Left ventricle myocardium superior (tissue), 1 donor: Measurements from ENCODE around the gene TBCB. TPM values are rescaled to one million over a fixed set of nuclear protein-coding genes. Genes with fewer than 3 reads are reported as not detected.
"Not testable (repeated sequence)": the region's sequence is repeated elsewhere in the genome, so short reads cannot be mapped to it uniquely, and the experiment has no call there.

ENCODE experiments used
- ATAC-seq: fragments of 200-7000 bp; cut with Tn5 transposase; one replicate; pipeline ENCODE4 v1.9.1; 2020; ENCODE audit warnings: mild to moderate bottlenecking, moderate library complexity
- DNase-seq: peaks from one replicate; pipeline ENCODE4 v3.0.0-alpha.2; 2020
- intact Hi-C: fragments of 100-400 bp; cut with micrococcal nuclease; formaldehyde crosslinking; loops from one replicate; pipeline ENCODE4 v1.11.0; 2022
- long read RNA-seq: library from polyadenylated mRNA; unstranded; transcript quantifications from one replicate; pipeline ENCODE4 v2.0.0, GENCODE V29; 2021
- total RNA-seq: library from RNA; stranded (reverse); fragmentation: NEBNext Ultra II Directional; extraction: Animal tissue kit (Norgen Biotek cat#: 25700); gene quantifications from one replicate; pipeline ENCODE4 v1.2.1, GENCODE V29; 2021
- donor health status: DM: no; HTN: yes; CAD: no; lungs with severe emphysema.

The TBCB gene
- total RNA-seq: 93.7 TPM
- long read RNA-seq, transcript TBCB-201 (6 exons, 1,473 nt): major isoform, 83 of 100 reads
- long read RNA-seq, partial matches to known transcripts: 0 of 100 reads
- long read RNA-seq, other reads (novel, unspliced or antisense): 16 of 100 reads

GRCh38 chr19:36115453-36116343, at the start of gene TBCB:
Gene TBCB, plus strand, starts transcription at chr19:36115468. Its CDS starts 93 bp downstream, at chr19:36115561.
- peak; percentile 88 for DNase-seq
- intact Hi-C loops: no loop called here

GRCh38 chr19:36067681-36068080, 47.6 kb upstream of the TBCB start:
- intact Hi-C loops: no loop called here
- no peak for DNase-seq
- no peak for ATAC-seq

More at GRCh38 chr19:36115453-36116343, at the start of gene TBCB:
- ATAC-seq: peak; percentile 69

GRCh38 chr19:36068810-36069499, 46.3 kb upstream of the TBCB start:
- DNase-seq, ATAC-seq, intact Hi-C loops: not testable (repeated sequence)

GRCh38 chr19:36072081-36072480, 43.2 kb upstream of the TBCB start:
- ATAC-seq: no peak
- intact Hi-C loops: no loop called here
- no peak for DNase-seq

- intact Hi-C loops: no loop called here
- no peak for DNase-seq
- no peak for ATAC-seq
These were observed 42.0 kb upstream of the TBCB start for GRCh38 chr19:36073121-36073876.

- intact Hi-C loops: no loop called here
- DNase-seq: no peak
- no peak for ATAC-seq
These were observed 35.8 kb upstream of the TBCB start for GRCh38 chr19:36079389-36079945.

GRCh38 chr19:36081385-36081784, 33.9 kb upstream of the TBCB start:
- intact Hi-C loops: no loop called here
- ATAC-seq (no peak), DNase-seq (no peak)

- intact Hi-C loops: no loop called here
- no peak for DNase-seq
- no peak for ATAC-seq
These were observed 33.4 kb upstream of the TBCB start for GRCh38 chr19:36081894-36082293.

- DNase-seq (no peak), ATAC-seq (no peak)
- intact Hi-C loops: no loop called here
These were observed 32.4 kb upstream of the TBCB start for GRCh38 chr19:36082916-36083315.

GRCh38 chr19:36084231-36085009, 30.8 kb upstream of the TBCB start:
- intact Hi-C loops: no loop called here

GRCh38 chr19:36086326-36086725, 28.9 kb upstream of the TBCB start:
- intact Hi-C loops: no loop called here
- ATAC-seq (no peak), DNase-seq (no peak)

More at GRCh38 chr19:36084231-36085009, 30.8 kb upstream of the TBCB start:
- DNase-seq (no peak), ATAC-seq (no peak)

- DNase-seq (no peak), ATAC-seq (no peak)
- intact Hi-C loops: no loop called here
These were observed 25.4 kb upstream of the TBCB start for GRCh38 chr19:36089847-36090246.

GRCh38 chr19:36090910-36091695, 24.2 kb upstream of the TBCB start:
- DNase-seq: no peak
- intact Hi-C loops: no loop called here
- no peak for ATAC-seq

- DNase-seq (no peak), ATAC-seq (no peak)
- intact Hi-C loops: no loop called here
These were observed 22.7 kb upstream of the TBCB start for GRCh38 chr19:36092566-36092965.

GRCh38 chr19:36093146-36093662, 22.1 kb upstream of the TBCB start:
- no peak for ATAC-seq

GRCh38 chr19:36093687-36094086, 21.6 kb upstream of the TBCB start:
- DNase-seq (peak; percentile 41), ATAC-seq (peak; percentile 91)
- intact Hi-C loops: no loop called here

More at GRCh38 chr19:36093146-36093662, 22.1 kb upstream of the TBCB start:
- intact Hi-C loops: no loop called here
- DNase-seq: no peak

GRCh38 chr19:36097036-36097435, 18.2 kb upstream of the TBCB start:
- ATAC-seq (no peak), DNase-seq (no peak)
- intact Hi-C loops: no loop called here
